HepG2 (cell line): ENCODE data around the gene HSD3B7. TPM values are rescaled to one million over a fixed set of nuclear protein-coding genes. Genes with fewer than 3 reads are reported as not detected.
A peak's percentile ranks its signal among the peaks of the same experiment; 100 is the strongest.

ENCODE experiments used
- BRD4 ChIP-seq: sonication (generic); formaldehyde crosslinking; IDR thresholded peaks from 2 replicates; pipeline ENCODE4 v1.4.0; 2020; ENCODE audit warnings: missing genetic modification reagents
- HOXD1 ChIP-seq: sonication (generic); formaldehyde crosslinking; IDR thresholded peaks from 2 replicates; pipeline ENCODE4 v1.5.0; 2020; ENCODE audit warnings: missing genetic modification reagents
- SETDB1 ChIP-seq: sonication (generic); formaldehyde crosslinking; IDR thresholded peaks from 2 replicates; pipeline ENCODE4 v1.5.1; 2020; ENCODE audit warnings: missing genetic modification reagents, mild to moderate bottlenecking, borderline replicate concordance
- SYNCRIP ChIP-seq: fragments of 200-400 bp; formaldehyde crosslinking; IDR thresholded peaks from 2 replicates; pipeline ENCODE4 v1.6.1; 2018; ENCODE audit warnings: mild to moderate bottlenecking, low read depth, low read length; ENCODE audit not compliant: insufficient read depth
- TCF12 ChIP-seq, 2 experiments: fragments of 450-650 bp in 1 of 2; sonication (generic) in 1 of 2; formaldehyde crosslinking in 1 of 2; IDR thresholded peaks; 2 replicates each; pipeline versions ENCODE4 v1.6.1 to v1.8.0; 2017 to 2022; ENCODE audit warnings: antibody characterized with exemption in 1 of 2, mild to moderate bottlenecking in 1 of 2, missing genetic modification reagents in 1 of 2, moderate library complexity in 1 of 2
- TFAP4 ChIP-seq: sonication (generic); IDR thresholded peaks from 2 replicates; pipeline ENCODE4 v1.6.1; 2016; ENCODE audit warnings: low read depth, borderline replicate concordance
- ZBTB3 ChIP-seq: sonication (generic); formaldehyde crosslinking; IDR thresholded peaks from 2 replicates; pipeline ENCODE4 v1.4.0; 2020; ENCODE audit warnings: low read depth, mild to moderate bottlenecking, moderate library complexity, missing genetic modification reagents, borderline replicate concordance
- ZFP90 ChIP-seq: sonication (generic); formaldehyde crosslinking; IDR thresholded peaks from 2 replicates; pipeline ENCODE4 v1.8.0; 2022; ENCODE audit warnings: missing genetic modification reagents, mild to moderate bottlenecking, inconsistent platforms, borderline replicate concordance
- ZNF382 ChIP-seq: sonication (generic); formaldehyde crosslinking; IDR thresholded peaks from 2 replicates; pipeline ENCODE4 v1.5.0; 2020; ENCODE audit warnings: missing genetic modification reagents, mild to moderate bottlenecking, borderline replicate concordance
- ZNF607 ChIP-seq: sonication (generic); formaldehyde crosslinking; IDR thresholded peaks from 2 replicates; pipeline ENCODE4 v1.5.1; 2020; ENCODE audit warnings: missing genetic modification reagents, mild to moderate bottlenecking, borderline replicate concordance
- polyA plus RNA-seq, 8 experiments: library from polyadenylated mRNA; depleted of rRNA in 3 of 8; stranded (reverse) in 7 of 8; unstranded in 1 of 8; fragments of >200 nt; fragmentation: Illumina TruSeq in 4 of 8; extraction: Trizol in 4 of 8; gene quantifications; 2 replicates each; pipeline versions ENCODE4 v1.2.1 to v1.2.3, GENCODE V29; 2011 to 2016; ENCODE audit warnings: low read depth in 4 of 8, missing spikeins in 1 of 8, mixed read lengths in 1 of 8; ENCODE audit not compliant: insufficient read depth in 1 of 8
- total RNA-seq, 5 experiments: library from RNA; depleted of rRNA; stranded (reverse); fragments of >200 nt; fragmentation: Illumina TruSeq; extraction: Trizol; gene quantifications; 2 replicates each; pipeline ENCODE4 v1.2.3, GENCODE V29; 2016; ENCODE audit warnings: low read depth in 1 of 5
- TF ChIP-seq, protein P1 (sequence below): sonication (generic); formaldehyde crosslinking; IDR thresholded peaks from 2 replicates; pipeline ENCODE4 v1.4.0; 2020; ENCODE audit warnings: missing genetic modification reagents, mild to moderate bottlenecking, borderline replicate concordance
- TF ChIP-seq, protein P2 (sequence below): IDR thresholded peaks from 2 replicates; pipeline ENCODE4 v1.6.1; 2016; ENCODE audit warnings: low read depth, missing genetic modification reagents, missing compliant biosample characterization

HSD3B7 gene
- total and polyA plus RNA-seq, 2 of the 13 experiments (the other 11 are each of a cell fraction or from before 2014, with no cell fraction given) = 32.9 to 69.7 TPM

DNA sequence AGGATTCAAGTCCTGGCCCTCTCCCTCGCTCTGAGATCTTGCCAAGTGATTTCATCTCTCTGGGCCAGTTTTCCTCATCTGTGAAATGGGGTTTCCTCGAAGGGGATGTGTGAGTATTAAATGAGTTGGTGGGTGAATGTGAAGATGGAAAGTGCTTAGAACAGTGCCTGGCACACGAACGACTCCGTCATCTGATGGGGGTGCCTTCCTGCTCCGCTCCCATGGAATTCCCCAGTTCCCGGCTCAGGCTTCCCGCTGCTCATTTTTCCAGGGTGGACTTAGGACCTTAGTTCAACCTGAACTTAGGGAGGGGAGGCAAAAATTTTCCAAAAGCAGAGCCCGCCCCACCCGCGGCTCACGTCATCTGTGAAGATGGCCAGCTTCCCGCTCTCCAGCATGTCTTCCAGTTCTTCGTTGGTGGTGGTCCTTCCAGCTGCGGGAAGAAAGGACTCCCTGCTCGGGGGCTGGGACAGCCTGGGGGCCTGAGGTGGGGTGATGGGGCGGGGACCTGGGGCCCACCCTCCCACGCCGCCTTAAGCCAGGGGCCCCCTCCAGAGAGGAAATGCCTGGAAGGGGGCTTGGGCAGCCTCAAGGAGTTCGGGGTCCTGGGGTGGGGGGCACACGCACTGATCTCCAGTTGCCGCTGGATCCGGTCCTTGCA, 11.4 kb downstream of the HSD3B7 start (continued):
- TF ChIP-seq ZBTB3 (CRISPR knock-in tag) (no peak), TFAP4 (peak; percentile 62; the same call in 1 of the 2 replicates), TCF12 (IDR thresholded peaks at IDR 0.05) (no peak), TCF12 (CRISPR knock-in tag; IDR thresholded peaks at IDR 0.05) (no peak), ZFP90 (CRISPR knock-in tag) (no peak), HOXD1 (CRISPR knock-in tag) (no peak; the same call in 1 of the 2 replicates), SYNCRIP (no peak), SETDB1 (CRISPR knock-in tag) (0 out of 2 replicates have a peak, but pooled peaks have one; percentile 61), BRD4 (CRISPR knock-in tag) (no peak; the same call in 1 of the 2 replicates), ZNF382 (CRISPR knock-in tag) (no peak), ZNF607 (CRISPR knock-in tag) (no peak; the same call in 1 of the 2 replicates)
- TF ChIP-seq, protein P1, sequence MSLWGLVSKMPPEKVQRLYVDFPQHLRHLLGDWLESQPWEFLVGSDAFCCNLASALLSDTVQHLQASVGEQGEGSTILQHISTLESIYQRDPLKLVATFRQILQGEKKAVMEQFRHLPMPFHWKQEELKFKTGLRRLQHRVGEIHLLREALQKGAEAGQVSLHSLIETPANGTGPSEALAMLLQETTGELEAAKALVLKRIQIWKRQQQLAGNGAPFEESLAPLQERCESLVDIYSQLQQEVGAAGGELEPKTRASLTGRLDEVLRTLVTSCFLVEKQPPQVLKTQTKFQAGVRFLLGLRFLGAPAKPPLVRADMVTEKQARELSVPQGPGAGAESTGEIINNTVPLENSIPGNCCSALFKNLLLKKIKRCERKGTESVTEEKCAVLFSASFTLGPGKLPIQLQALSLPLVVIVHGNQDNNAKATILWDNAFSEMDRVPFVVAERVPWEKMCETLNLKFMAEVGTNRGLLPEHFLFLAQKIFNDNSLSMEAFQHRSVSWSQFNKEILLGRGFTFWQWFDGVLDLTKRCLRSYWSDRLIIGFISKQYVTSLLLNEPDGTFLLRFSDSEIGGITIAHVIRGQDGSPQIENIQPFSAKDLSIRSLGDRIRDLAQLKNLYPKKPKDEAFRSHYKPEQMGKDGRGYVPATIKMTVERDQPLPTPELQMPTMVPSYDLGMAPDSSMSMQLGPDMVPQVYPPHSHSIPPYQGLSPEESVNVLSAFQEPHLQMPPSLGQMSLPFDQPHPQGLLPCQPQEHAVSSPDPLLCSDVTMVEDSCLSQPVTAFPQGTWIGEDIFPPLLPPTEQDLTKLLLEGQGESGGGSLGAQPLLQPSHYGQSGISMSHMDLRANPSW (CRISPR knock-in tag) = no peak
- TF ChIP-seq, protein P2, sequence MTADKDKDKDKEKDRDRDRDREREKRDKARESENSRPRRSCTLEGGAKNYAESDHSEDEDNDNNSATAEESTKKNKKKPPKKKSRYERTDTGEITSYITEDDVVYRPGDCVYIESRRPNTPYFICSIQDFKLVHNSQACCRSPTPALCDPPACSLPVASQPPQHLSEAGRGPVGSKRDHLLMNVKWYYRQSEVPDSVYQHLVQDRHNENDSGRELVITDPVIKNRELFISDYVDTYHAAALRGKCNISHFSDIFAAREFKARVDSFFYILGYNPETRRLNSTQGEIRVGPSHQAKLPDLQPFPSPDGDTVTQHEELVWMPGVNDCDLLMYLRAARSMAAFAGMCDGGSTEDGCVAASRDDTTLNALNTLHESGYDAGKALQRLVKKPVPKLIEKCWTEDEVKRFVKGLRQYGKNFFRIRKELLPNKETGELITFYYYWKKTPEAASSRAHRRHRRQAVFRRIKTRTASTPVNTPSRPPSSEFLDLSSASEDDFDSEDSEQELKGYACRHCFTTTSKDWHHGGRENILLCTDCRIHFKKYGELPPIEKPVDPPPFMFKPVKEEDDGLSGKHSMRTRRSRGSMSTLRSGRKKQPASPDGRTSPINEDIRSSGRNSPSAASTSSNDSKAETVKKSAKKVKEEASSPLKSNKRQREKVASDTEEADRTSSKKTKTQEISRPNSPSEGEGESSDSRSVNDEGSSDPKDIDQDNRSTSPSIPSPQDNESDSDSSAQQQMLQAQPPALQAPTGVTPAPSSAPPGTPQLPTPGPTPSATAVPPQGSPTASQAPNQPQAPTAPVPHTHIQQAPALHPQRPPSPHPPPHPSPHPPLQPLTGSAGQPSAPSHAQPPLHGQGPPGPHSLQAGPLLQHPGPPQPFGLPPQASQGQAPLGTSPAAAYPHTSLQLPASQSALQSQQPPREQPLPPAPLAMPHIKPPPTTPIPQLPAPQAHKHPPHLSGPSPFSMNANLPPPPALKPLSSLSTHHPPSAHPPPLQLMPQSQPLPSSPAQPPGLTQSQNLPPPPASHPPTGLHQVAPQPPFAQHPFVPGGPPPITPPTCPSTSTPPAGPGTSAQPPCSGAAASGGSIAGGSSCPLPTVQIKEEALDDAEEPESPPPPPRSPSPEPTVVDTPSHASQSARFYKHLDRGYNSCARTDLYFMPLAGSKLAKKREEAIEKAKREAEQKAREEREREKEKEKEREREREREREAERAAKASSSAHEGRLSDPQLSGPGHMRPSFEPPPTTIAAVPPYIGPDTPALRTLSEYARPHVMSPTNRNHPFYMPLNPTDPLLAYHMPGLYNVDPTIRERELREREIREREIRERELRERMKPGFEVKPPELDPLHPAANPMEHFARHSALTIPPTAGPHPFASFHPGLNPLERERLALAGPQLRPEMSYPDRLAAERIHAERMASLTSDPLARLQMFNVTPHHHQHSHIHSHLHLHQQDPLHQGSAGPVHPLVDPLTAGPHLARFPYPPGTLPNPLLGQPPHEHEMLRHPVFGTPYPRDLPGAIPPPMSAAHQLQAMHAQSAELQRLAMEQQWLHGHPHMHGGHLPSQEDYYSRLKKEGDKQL (CRISPR knock-in tag) = no peak
